CD8-positive, alpha-beta memory T cell (primary cell): ENCODE measurements around the gene CDC34. TPM values are rescaled to one million over a fixed set of nuclear protein-coding genes. Genes with fewer than 3 reads are reported as not detected.

ENCODE experiments used
- CTCF ChIA-PET: fragments of 350-600 bp; sonication (Branson Sonifier 250); formaldehyde crosslinking; loops from one replicate; lab custom pipeline; 2021; ENCODE audit warnings: antibody characterized with exemption; lab: Charles Lee
- POLR2A ChIA-PET: fragments of 350-600 bp; sonication (Branson Sonifier 250); formaldehyde crosslinking; loops from one replicate; lab custom pipeline; 2021; ENCODE audit warnings: antibody characterized with exemption; lab: Charles Lee
- DNase-seq, 5 donors: peaks; one replicate each; pipeline versions ENCODE4 v3.0.0 to v3.0.0-alpha.2; 2020 to 2022; ENCODE audit warnings: mixed read lengths in 1 of 5
- H3K27ac ChIP-seq: one replicate; pipeline ENCODE4 v1.7.0; 2013; ENCODE audit warnings: low read depth, mild to moderate bottlenecking, low read length, moderate library complexity
- H3K27me3 ChIP-seq: 2 replicates; pipeline ENCODE4 v1.7.0; 2013; ENCODE audit warnings: low read length, mild to moderate bottlenecking; ENCODE audit not compliant: insufficient read depth, poor library complexity, severe bottlenecking
- H3K36me3 ChIP-seq: 2 replicates; pipeline ENCODE4 v1.7.0; 2013; ENCODE audit warnings: mild to moderate bottlenecking, low read length, moderate library complexity; ENCODE audit not compliant: insufficient read depth
- H3K4me1 ChIP-seq: 2 replicates; pipeline ENCODE4 v1.7.0; 2013; ENCODE audit warnings: mild to moderate bottlenecking, low read length, moderate library complexity; ENCODE audit not compliant: insufficient read depth
- H3K4me3 ChIP-seq: 2 replicates; pipeline ENCODE4 v1.7.0; 2013; ENCODE audit warnings: mild to moderate bottlenecking, low read length
- H3K9me3 ChIP-seq: 2 replicates; pipeline ENCODE4 v1.7.0; 2013; ENCODE audit warnings: mild to moderate bottlenecking, low read length
- H3K27ac Mint-ChIP-seq, 8 donors: one replicate each; pipeline ENCODE4 v1.8.0; 2020 to 2021; ENCODE audit warnings: mixed read lengths in 8 of 8, mild to moderate bottlenecking in 6 of 8, inconsistent platforms in 3 of 8, moderate library complexity in 3 of 8
- H3K27me3 Mint-ChIP-seq, 2 donors: one replicate each; pipeline ENCODE4 v1.8.0; 2020 to 2021; ENCODE audit warnings: mixed read lengths in 2 of 2, mild to moderate bottlenecking in 1 of 2, moderate library complexity in 1 of 2
- H3K36me3 Mint-ChIP-seq, 3 donors: one replicate each; pipeline ENCODE4 v1.8.0; 2020 to 2021; ENCODE audit warnings: mixed read lengths in 3 of 3, inconsistent platforms in 1 of 3, mild to moderate bottlenecking in 1 of 3
- H3K4me1 Mint-ChIP-seq, 3 donors: one replicate each; pipeline ENCODE4 v1.8.0; 2020 to 2021; ENCODE audit warnings: mixed read lengths in 3 of 3, inconsistent platforms in 1 of 3, mild to moderate bottlenecking in 1 of 3
- H3K4me3 Mint-ChIP-seq, 7 donors: one replicate each; pipeline ENCODE4 v1.8.0; 2020 to 2021; ENCODE audit warnings: mixed read lengths in 7 of 7, mild to moderate bottlenecking in 6 of 7, moderate library complexity in 4 of 7, inconsistent platforms in 2 of 7
- H3K9me3 Mint-ChIP-seq, 5 donors: one replicate each; pipeline ENCODE4 v1.8.0; 2020 to 2022; ENCODE audit warnings: mixed read lengths in 5 of 5, mild to moderate bottlenecking in 3 of 5, moderate library complexity in 2 of 5, inconsistent platforms in 1 of 5
- polyA plus RNA-seq: library from polyadenylated mRNA; unstranded; fragments of 300-500 nt; fragmentation: Illumina TruSeq; gene quantifications from one replicate; pipeline ENCODE4 v1.2.3, GENCODE V29; 2021
- total RNA-seq, 2 experiments: library from RNA; stranded (reverse); gene quantifications; one replicate each; pipeline ENCODE4 v1.2.3, GENCODE V29; 2021

The CDC34 gene
- total and polyA plus RNA-seq, 3 experiments from 2014 or later, result 46.9 to 57.8 (median 56.9) TPM

DNA sequence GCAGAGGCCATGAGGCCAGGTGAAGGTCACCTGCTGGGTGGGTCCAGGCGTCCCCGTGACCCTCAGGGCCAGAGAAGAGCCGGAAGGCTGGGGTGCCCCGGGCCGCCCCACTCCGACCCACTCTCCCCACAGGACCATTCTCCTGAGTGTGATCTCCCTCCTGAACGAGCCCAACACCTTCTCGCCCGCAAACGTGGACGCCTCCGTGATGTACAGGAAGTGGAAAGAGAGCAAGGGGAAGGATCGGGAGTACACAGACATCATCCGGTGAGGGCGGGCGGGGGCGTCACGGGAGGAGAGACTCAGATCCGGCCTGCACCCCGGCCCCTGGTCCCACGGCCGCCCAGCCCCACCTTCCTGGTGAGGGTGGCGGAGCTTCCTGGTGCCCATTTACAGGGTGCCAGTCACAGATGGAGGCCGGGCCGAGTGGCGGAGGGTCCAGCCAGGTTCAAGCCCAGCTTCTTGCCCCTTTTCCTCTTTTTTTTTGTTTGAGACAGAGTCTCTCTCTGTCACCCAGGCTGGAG lies 5.4 kb downstream of the CDC34 start:
- Histone ChIP-seq H3K27ac (no peak overlapping the region), H3K36me3 (peaks cover 5% of the 10 kb centered on the region), H3K4me3 (no peak overlapping the region), H3K4me1 (peaks cover 16% of the 10 kb centered on the region), H3K27me3 (no peaks in the 10 kb centered on the region), H3K9me3 (no peaks in the 10 kb centered on the region)
- H3K4me1 Mint-ChIP-seq, result peaks cover 9 to 23% (median 16%) of the 10 kb centered on the region in 3 donors
- CTCF ChIA-PET, result interaction anchor here (1.7 kb wide), 1 partner anchor 47 kb away, joined by 3 read pairs; no protein-coding TSS in a partner anchor
- DNase-seq, result no peak
- peaks cover 0 to 37% (median 3%) of the 10 kb centered on the region in 3 donors for H3K36me3 Mint-ChIP-seq
- H3K4me3 Mint-ChIP-seq, result peak overlapping the region in 1 of 7 donors; percentile 44
- no peaks in the 10 kb centered on the region for H3K9me3 Mint-ChIP-seq
- H3K27ac Mint-ChIP-seq, result no peak overlapping the region
- no peaks in the 10 kb centered on the region for H3K27me3 Mint-ChIP-seq
- POLR2A ChIA-PET, result no interaction called here

- ChIA-PET POLR2A (interaction anchor here (0.6 kb wide), 1 partner anchor 9 kb away, joined by 4 read pairs; no protein-coding TSS in a partner anchor), CTCF (no interaction called here)
- Mint-ChIP-seq H3K4me1 (peaks cover 8 to 19% (median 14%) of the 10 kb centered on the region in 3 donors), H3K36me3 (peaks cover 0 to 45% (median 3%) of the 10 kb centered on the region in 3 donors), H3K27ac (peak overlapping the region in 2 of 8 donors; percentile 17 to 80), H3K4me3 (peak overlapping the region in 1 of 7 donors; percentile 54), H3K27me3 (peaks cover 0 to 6% of the 10 kb centered on the region in 2 donors), H3K9me3 (no peaks in the 10 kb centered on the region)
- Histone ChIP-seq H3K9me3 (no peaks in the 10 kb centered on the region), H3K4me3 (no peak overlapping the region), H3K36me3 (peaks cover 5% of the 10 kb centered on the region), H3K27me3 (no peaks in the 10 kb centered on the region), H3K27ac (no peak overlapping the region), H3K4me1 (peaks cover 13% of the 10 kb centered on the region)
- peak in 1 of 5 donors; percentile 43 for DNase-seq
These were observed 7.3 kb downstream of the CDC34 start for GRCh38 chr19:538641-539428.

GRCh38 chr19:539429-540030 lies 8.0 kb downstream of the CDC34 start:
- peaks cover 5% of the 10 kb centered on the region for H3K36me3 ChIP-seq
- ChIA-PET POLR2A (interaction anchor here (0.6 kb wide), 1 partner anchor 10 kb away, joined by 4 read pairs; no protein-coding TSS in a partner anchor), CTCF (no interaction called here)
- H3K27ac ChIP-seq, result no peak overlapping the region
- Mint-ChIP-seq H3K27me3 (peaks cover 0 to 6% of the 10 kb centered on the region in 2 donors), H3K4me1 (peaks cover 13 to 21% (median 15%) of the 10 kb centered on the region in 3 donors), H3K36me3 (peaks cover 0 to 50% (median 3%) of the 10 kb centered on the region in 3 donors), H3K9me3 (no peaks in the 10 kb centered on the region), H3K4me3 (no peak overlapping the region), H3K27ac (no peak overlapping the region)
- H3K4me1 ChIP-seq, result peaks cover 11% of the 10 kb centered on the region
- no peaks in the 10 kb centered on the region for H3K27me3 ChIP-seq
- no peak for DNase-seq
- no peaks in the 10 kb centered on the region for H3K9me3 ChIP-seq
- no peak overlapping the region for H3K4me3 ChIP-seq

GRCh38 chr19:540867-541637 lies 9.5 kb downstream of the CDC34 start:
- Histone ChIP-seq H3K4me1 (peaks cover 17% of the 10 kb centered on the region), H3K4me3 (no peak overlapping the region), H3K36me3 (peaks cover 5% of the 10 kb centered on the region), H3K27ac (no peak overlapping the region), H3K9me3 (no peaks in the 10 kb centered on the region), H3K27me3 (no peaks in the 10 kb centered on the region)
- ChIA-PET POLR2A (interaction anchor here (1.4 kb wide), 1 partner anchor 9 kb away, joined by 5 read pairs; the partner anchor contains the start of gene CDC34), CTCF (no interaction called here)
- H3K9me3 Mint-ChIP-seq, result no peaks in the 10 kb centered on the region
- peaks cover 0 to 49% (median 3%) of the 10 kb centered on the region in 3 donors for H3K36me3 Mint-ChIP-seq
- no peak overlapping the region for H3K4me3 Mint-ChIP-seq
- peaks cover 19 to 23% (median 19%) of the 10 kb centered on the region in 3 donors for H3K4me1 Mint-ChIP-seq
- peak in 1 of 5 donors; percentile 44 for DNase-seq
- peak overlapping the region in 1 of 8 donors; percentile 32 for H3K27ac Mint-ChIP-seq
- H3K27me3 Mint-ChIP-seq, result peaks cover 0 to 6% of the 10 kb centered on the region in 2 donors

GRCh38 chr19:541699-542098 lies 10.1 kb downstream of the CDC34 start:
- peaks cover 0 to 6% of the 10 kb centered on the region in 2 donors for H3K27me3 Mint-ChIP-seq
- Histone ChIP-seq H3K4me3 (no peak overlapping the region), H3K27me3 (no peaks in the 10 kb centered on the region), H3K9me3 (no peaks in the 10 kb centered on the region), H3K36me3 (no peaks in the 10 kb centered on the region), H3K27ac (no peak overlapping the region), H3K4me1 (peaks cover 17% of the 10 kb centered on the region)
- POLR2A ChIA-PET, result interaction anchor here (1.4 kb wide), 1 partner anchor 10 kb away, joined by 5 read pairs; the partner anchor contains the start of gene CDC34
- peaks cover 0 to 44% (median 3%) of the 10 kb centered on the region in 3 donors for H3K36me3 Mint-ChIP-seq
- CTCF ChIA-PET, result interaction anchor here (1.3 to 3.8 kb wide), 2 partner anchors 9 to 42 kb away, joined by 3 to 22 read pairs; partner anchors contain the start of gene CDC34
- no peak overlapping the region for H3K4me3 Mint-ChIP-seq
- peaks cover 19 to 23% (median 19%) of the 10 kb centered on the region in 3 donors for H3K4me1 Mint-ChIP-seq
- peak in 1 of 5 donors; percentile 37 for DNase-seq
- H3K27ac Mint-ChIP-seq, result peak overlapping the region in 1 of 8 donors; percentile 32
- H3K9me3 Mint-ChIP-seq, result no peaks in the 10 kb centered on the region

DNA sequence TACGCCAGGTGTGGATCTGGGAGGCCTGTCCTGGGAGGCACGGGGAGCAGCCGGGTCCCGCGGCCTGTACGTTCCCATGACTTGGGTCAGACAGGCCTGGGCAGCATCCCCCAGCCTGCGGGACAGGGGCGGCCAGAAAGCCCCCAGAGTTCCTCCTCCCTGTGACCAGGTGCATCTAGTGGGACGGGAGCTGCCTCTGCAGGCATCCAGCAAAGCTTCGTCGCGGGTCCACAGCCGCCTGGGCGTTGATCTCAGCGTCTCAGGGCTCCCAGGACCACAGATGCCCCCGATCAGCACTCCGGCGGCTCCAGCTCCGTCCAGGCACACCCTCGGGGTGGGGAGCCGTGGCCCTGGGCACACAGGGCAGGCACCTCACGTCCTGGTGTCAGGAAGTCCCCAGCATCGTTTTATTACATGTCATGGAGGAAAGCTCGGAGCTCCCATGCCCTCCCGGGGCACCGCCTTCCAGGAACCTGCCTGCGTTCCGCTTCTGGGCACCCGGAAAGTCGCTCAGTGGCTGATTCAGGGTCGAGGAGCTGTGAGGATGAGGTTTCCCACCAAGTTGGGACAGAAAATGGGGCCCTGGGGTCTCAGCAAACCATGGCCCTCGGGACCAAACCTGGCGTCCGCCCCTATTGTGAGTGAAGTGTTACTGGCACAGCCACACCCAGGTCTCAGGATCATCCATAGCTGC lies 10.8 kb downstream of the CDC34 start:
- H3K9me3 ChIP-seq, result no peaks in the 10 kb centered on the region
- Mint-ChIP-seq H3K9me3 (no peaks in the 10 kb centered on the region), H3K36me3 (peaks cover 0 to 44% (median 3%) of the 10 kb centered on the region in 3 donors), H3K27ac (peak overlapping the region in 5 of 8 donors; percentile 4 to 98 (median 92)), H3K4me1 (peaks cover 19 to 27% (median 19%) of the 10 kb centered on the region in 3 donors), H3K4me3 (no peak overlapping the region), H3K27me3 (peaks cover 0 to 6% of the 10 kb centered on the region in 2 donors)
- no peaks in the 10 kb centered on the region for H3K27me3 ChIP-seq
- no peak overlapping the region for H3K4me3 ChIP-seq
- H3K36me3 ChIP-seq, result peaks cover under 1% of the 10 kb centered on the region
- H3K27ac ChIP-seq, result no peak overlapping the region
- ChIA-PET CTCF (interaction anchor here (1.0 to 3.8 kb wide), 3 partner anchors 10 to 42 kb away, joined by 3 to 22 read pairs (median 5); partner anchors contain the start of gene CDC34), POLR2A (interaction anchor here (1.4 kb wide), 1 partner anchor 10 kb away, joined by 5 read pairs; the partner anchor contains the start of gene CDC34)
- peaks cover 17% of the 10 kb centered on the region for H3K4me1 ChIP-seq
- peak in 1 of 5 donors; percentile 46 for DNase-seq
